ENCODE results near the gene GPN2. TPM values are rescaled to one million over a fixed set of nuclear protein-coding genes. Genes with fewer than 3 reads are reported as not detected.
"Not testable (repeated sequence)": the region's sequence is repeated elsewhere in the genome, so short reads cannot be mapped to it uniquely, and the experiment has no call there.

GPN2 gene
- total RNA-seq, 1 experiment from 2014 or later: 11.9 TPM

DNA sequence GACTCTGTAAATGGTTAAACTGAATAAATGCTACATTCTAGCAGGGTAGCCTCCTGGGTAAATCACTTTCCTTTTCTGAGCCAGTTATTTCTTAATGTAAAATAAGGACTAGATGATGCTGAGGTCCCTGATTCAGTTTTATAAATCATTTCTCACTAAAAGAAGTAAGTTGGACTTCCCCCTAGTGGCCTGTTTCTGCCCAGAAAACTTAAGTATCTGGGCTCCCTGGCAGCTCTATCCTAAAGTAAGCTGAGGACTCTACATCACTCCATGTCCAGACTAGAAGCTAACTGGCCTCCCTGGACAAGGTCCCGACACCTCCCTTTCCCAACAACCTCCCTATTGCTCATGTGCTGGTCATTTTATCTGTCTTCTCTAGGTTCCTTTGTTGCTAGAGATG lies 3.0 kb downstream of the GPN2 start:
- Histone ChIP-seq H3K27ac (no peak overlapping the region), H3K4me1 (replicated peaks) (peaks cover 14% of the 10 kb centered on the region), H3K27me3 (replicated peaks) (no peaks in the 10 kb centered on the region), H3K36me3 (peaks cover 92% of the 10 kb centered on the region), H3K9me3 (replicated peaks) (no peaks in the 10 kb centered on the region), H3K4me3 (no peak overlapping the region)
- peak in 1 of 2 experiments; percentile 21 for DNase-seq (ENCODE audit: low read depth in 1 of 2, low spot score in 2 of 2)

- H3K9me3 ChIP-seq (replicated peaks): no peaks in the 10 kb centered on the region
- H3K36me3 ChIP-seq: peaks cover 98% of the 10 kb centered on the region
- H3K4me3 ChIP-seq: no peak overlapping the region
- no peak overlapping the region for H3K27ac ChIP-seq
- no peaks in the 10 kb centered on the region for H3K4me1 ChIP-seq (replicated peaks)
- no peaks in the 10 kb centered on the region for H3K27me3 ChIP-seq (replicated peaks)
- no peak for DNase-seq (ENCODE audit: low read depth in 1 of 2, low spot score in 2 of 2)
Measured at GRCh38 chr1:26882696-26883463, 7.2 kb downstream of the GPN2 start.

DNA sequence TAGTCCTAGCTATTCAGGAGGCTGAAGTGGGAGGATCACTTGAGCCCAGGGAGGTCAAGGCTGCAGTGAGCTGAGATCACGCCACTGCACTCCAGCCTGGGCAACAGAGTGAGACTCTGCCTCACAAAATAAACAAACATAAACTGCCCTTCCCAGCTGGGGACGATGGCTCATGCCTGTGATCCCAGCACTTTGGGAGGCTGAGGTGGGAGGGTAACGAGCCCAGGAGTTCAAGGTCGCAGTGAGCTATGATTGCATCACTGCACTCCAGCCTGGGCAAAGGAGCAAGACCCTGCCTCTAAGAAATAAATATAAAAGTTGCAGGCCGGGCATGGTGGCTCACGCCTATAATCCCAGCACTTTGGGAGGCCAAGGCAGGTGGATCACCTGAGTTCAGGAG lies 8.5 kb downstream of the GPN2 start:
- DNase-seq (ENCODE audit: low read depth in 1 of 2, low spot score in 2 of 2); H3K4me1 ChIP-seq (replicated peaks); H3K27ac ChIP-seq; H3K9me3 ChIP-seq (replicated peaks); H3K27me3 ChIP-seq (replicated peaks); H3K4me3 ChIP-seq: not testable (repeated sequence)
- H3K36me3 ChIP-seq: peaks cover 98% of the 10 kb centered on the region

GRCh38 chr1:26879793-26880192 lies 10.3 kb downstream of the GPN2 start:
- Histone ChIP-seq H3K27me3 (replicated peaks) (no peaks in the 10 kb centered on the region), H3K4me3 (no peak overlapping the region), H3K36me3 (peaks cover 90% of the 10 kb centered on the region), H3K4me1 (replicated peaks) (no peaks in the 10 kb centered on the region), H3K27ac (no peak overlapping the region), H3K9me3 (replicated peaks) (no peaks in the 10 kb centered on the region)
- no peak for DNase-seq (ENCODE audit: low read depth in 1 of 2, low spot score in 2 of 2)

- H3K9me3 ChIP-seq (replicated peaks): no peaks in the 10 kb centered on the region
- H3K27me3 ChIP-seq (replicated peaks): no peaks in the 10 kb centered on the region
- no peak for DNase-seq (ENCODE audit: low read depth in 1 of 2, low spot score in 2 of 2)
- H3K4me1 ChIP-seq (replicated peaks): no peaks in the 10 kb centered on the region
- no peak overlapping the region for H3K4me3 ChIP-seq
- no peak overlapping the region for H3K27ac ChIP-seq
- peaks cover 65% of the 10 kb centered on the region for H3K36me3 ChIP-seq
Measured at GRCh38 chr1:26877326-26877725, 12.8 kb downstream of the GPN2 start.

GRCh38 chr1:26874896-26875295 lies 15.2 kb downstream of the GPN2 start:
- H3K27me3 ChIP-seq (replicated peaks): no peaks in the 10 kb centered on the region
- no peak overlapping the region for H3K4me3 ChIP-seq
- DNase-seq (ENCODE audit: low read depth in 1 of 2, low spot score in 2 of 2): no peak
- H3K36me3 ChIP-seq: peaks cover 41% of the 10 kb centered on the region
- no peak overlapping the region for H3K27ac ChIP-seq
- H3K4me1 ChIP-seq (replicated peaks): no peaks in the 10 kb centered on the region
- H3K9me3 ChIP-seq (replicated peaks): no peaks in the 10 kb centered on the region

- H3K27ac ChIP-seq; DNase-seq (ENCODE audit: low read depth in 1 of 2, low spot score in 2 of 2); H3K9me3 ChIP-seq (replicated peaks); H3K27me3 ChIP-seq (replicated peaks); H3K4me3 ChIP-seq; H3K4me1 ChIP-seq (replicated peaks): not testable (repeated sequence)
- peaks cover 23% of the 10 kb centered on the region for H3K36me3 ChIP-seq
Measured at GRCh38 chr1:26873097-26873496, 17.0 kb downstream of the GPN2 start.

DNA sequence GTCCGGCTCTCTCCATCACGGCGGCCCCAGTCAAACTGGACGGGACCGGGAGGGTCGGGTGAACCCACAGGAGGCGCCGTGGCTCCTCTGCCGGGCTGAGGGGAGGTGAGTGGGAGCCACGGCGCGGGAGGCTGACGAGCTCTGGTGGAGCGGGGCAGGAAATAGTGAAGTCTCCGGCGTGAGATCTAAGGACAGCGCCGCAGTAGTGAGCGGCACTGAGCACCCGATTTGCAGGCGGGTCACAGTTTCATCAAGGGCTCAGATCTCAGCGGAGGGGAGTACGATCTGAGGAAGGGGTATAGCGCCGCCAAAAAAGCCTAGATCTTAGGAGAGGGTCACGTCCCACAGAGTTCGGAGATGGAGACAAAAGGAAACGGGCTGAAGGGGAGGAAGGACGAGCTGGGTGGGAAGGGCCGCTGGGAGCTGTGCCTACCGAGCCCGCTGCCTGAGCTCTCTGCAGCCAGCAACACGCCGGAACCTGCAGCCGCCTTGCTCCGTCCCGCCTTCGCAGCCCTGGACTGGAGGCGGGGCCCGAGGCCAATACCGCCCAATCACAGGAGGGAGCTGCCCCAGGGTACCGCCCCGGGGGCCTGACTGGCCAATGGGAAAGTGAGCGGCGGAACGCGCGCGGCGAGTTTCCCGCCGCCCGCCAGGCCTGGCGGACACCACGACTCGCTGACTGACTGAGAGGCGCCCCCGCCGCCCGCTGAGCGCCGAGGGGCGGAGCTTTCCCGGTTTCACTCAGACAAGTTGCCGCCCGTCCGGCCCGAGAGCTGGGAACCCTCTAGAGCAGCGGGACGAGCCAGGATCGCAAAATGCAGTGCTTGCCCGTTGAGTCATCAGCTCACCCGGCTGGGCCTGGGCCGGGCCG lies 25.2 kb downstream of the GPN2 start:
- Histone ChIP-seq H3K4me3 (peak overlapping the region; percentile 46), H3K9me3 (replicated peaks) (no peaks in the 10 kb centered on the region)
- peak; percentile 98 to 99 for DNase-seq (ENCODE audit: low read depth in 1 of 2, low spot score in 2 of 2)

DNA sequence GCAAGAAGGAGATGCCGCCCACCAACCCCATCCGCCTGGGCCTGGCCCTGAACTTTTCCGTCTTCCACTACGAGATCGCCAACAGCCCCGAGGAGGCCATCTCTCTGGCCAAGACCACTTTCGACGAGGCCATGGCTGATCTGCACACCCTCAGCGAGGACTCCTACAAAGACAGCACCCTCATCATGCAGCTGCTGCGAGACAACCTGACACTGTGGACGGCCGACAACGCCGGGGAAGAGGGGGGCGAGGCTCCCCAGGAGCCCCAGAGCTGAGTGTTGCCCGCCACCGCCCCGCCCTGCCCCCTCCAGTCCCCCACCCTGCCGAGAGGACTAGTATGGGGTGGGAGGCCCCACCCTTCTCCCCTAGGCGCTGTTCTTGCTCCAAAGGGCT lies 26.4 kb downstream of the GPN2 start:
- no peaks in the 10 kb centered on the region for H3K9me3 ChIP-seq (replicated peaks)
- H3K4me1 ChIP-seq (replicated peaks): peaks cover 16% of the 10 kb centered on the region
- H3K27me3 ChIP-seq (replicated peaks): no peaks in the 10 kb centered on the region
- no peak for DNase-seq (ENCODE audit: low read depth in 1 of 2, low spot score in 2 of 2)
- H3K27ac ChIP-seq: no peak overlapping the region
- H3K4me3 ChIP-seq: no peak overlapping the region
- H3K36me3 ChIP-seq: no peaks in the 10 kb centered on the region

More for the DNA sequence above, 25.2 kb downstream of the GPN2 start:
- Histone ChIP-seq H3K27ac (peak overlapping the region; percentile 91), H3K36me3 (no peaks in the 10 kb centered on the region), H3K4me1 (replicated peaks) (peaks cover 16% of the 10 kb centered on the region), H3K27me3 (replicated peaks) (no peaks in the 10 kb centered on the region)

- Histone ChIP-seq H3K27ac (no peak within 1 kb of the TSS), H3K9me3 (replicated peaks) (no peaks in the 10 kb centered on the region), H3K27me3 (replicated peaks) (no peaks in the 10 kb centered on the region), H3K36me3 (no peaks in the 10 kb centered on the region), H3K4me1 (replicated peaks) (peaks cover 16% of the 10 kb centered on the region), H3K4me3 (no peak within 1 kb of the TSS)
- DNase-seq (ENCODE audit: low read depth in 1 of 2, low spot score in 2 of 2): peak in 1 of 2 experiments; percentile 10
Measured at GRCh38 chr1:26862781-26863684, 27.1 kb downstream of the GPN2 start, which contains the start of gene SFN. SFN (plus strand) TSS chr1:26863149; CDS start chr1:26863213, 64 bp downstream.

- no peak for DNase-seq (ENCODE audit: low read depth in 1 of 2, low spot score in 2 of 2)
- Histone ChIP-seq H3K36me3 (no peaks in the 10 kb centered on the region), H3K4me3 (no peak overlapping the region), H3K9me3 (replicated peaks) (no peaks in the 10 kb centered on the region), H3K27me3 (replicated peaks) (no peaks in the 10 kb centered on the region), H3K4me1 (replicated peaks) (peaks cover 16% of the 10 kb centered on the region), H3K27ac (no peak overlapping the region)
Measured at GRCh38 chr1:26861889-26862378, 28.1 kb downstream of the GPN2 start.

- Histone ChIP-seq H3K36me3 (no peaks in the 10 kb centered on the region; the same call in 1 of the 2 replicates), H3K27me3 (replicated peaks) (no peaks in the 10 kb centered on the region), H3K4me1 (replicated peaks) (peaks cover 16% of the 10 kb centered on the region), H3K4me3 (no peak overlapping the region), H3K27ac (no peak overlapping the region), H3K9me3 (replicated peaks) (no peaks in the 10 kb centered on the region)
- DNase-seq (ENCODE audit: low read depth in 1 of 2, low spot score in 2 of 2): no peak
Measured at GRCh38 chr1:26861286-26861701, 28.8 kb downstream of the GPN2 start.
